HG03139 (cell line): ENCODE results near the gene ABCC9.

ENCODE experiments used
- ATAC-seq: cut with Tn5 transposase; IDR thresholded peaks from one replicate; pipeline ENCODE4 v1.9.1; 2021; ENCODE audit not compliant: unreplicated experiment

The ABCC9 gene

GRCh38 chr12:21940549-21941505 is at the start of gene ABCC9:
Gene ABCC9 (minus strand): TSS chr12:21941426. CDS start chr12:21936674, 4,752 bp downstream.
- no peak for ATAC-seq

- ATAC-seq = no peak
Observed at GRCh38 chr12:21989819-21990412, 48.7 kb upstream of the ABCC9 start.

- ATAC-seq = no peak
Observed at GRCh38 chr12:21988619-21989018, 47.4 kb upstream of the ABCC9 start.

GRCh38 chr12:21987755-21988154 is 46.5 kb upstream of the ABCC9 start:
- no peak for ATAC-seq

- ATAC-seq = no peak
Observed at GRCh38 chr12:21985155-21985554, 43.9 kb upstream of the ABCC9 start.

- ATAC-seq = no peak
Observed at GRCh38 chr12:21984375-21984774, 43.1 kb upstream of the ABCC9 start.

GRCh38 chr12:21983095-21983494 is 41.9 kb upstream of the ABCC9 start:
- no peak for ATAC-seq

GRCh38 chr12:21980544-21980943 is 39.3 kb upstream of the ABCC9 start:
- ATAC-seq = no peak

GRCh38 chr12:21975293-21975692 is 34.1 kb upstream of the ABCC9 start:
- ATAC-seq = no peak

GRCh38 chr12:21973221-21973620 is 32.0 kb upstream of the ABCC9 start:
- no peak for ATAC-seq

GRCh38 chr12:21972055-21972454 is 30.8 kb upstream of the ABCC9 start:
- no peak for ATAC-seq

GRCh38 chr12:21971344-21971743 is 30.1 kb upstream of the ABCC9 start:
- ATAC-seq = no peak

GRCh38 chr12:21962821-21963220 is 21.6 kb upstream of the ABCC9 start:
- ATAC-seq = no peak

GRCh38 chr12:21962236-21962635 is 21.0 kb upstream of the ABCC9 start:
- ATAC-seq = no peak

- ATAC-seq = no peak
Observed at GRCh38 chr12:21950649-21951048, 9.4 kb upstream of the ABCC9 start.

- ATAC-seq = no peak
Observed at GRCh38 chr12:21949036-21949435, 7.8 kb upstream of the ABCC9 start.

GRCh38 chr12:21946983-21947382 is 5.8 kb upstream of the ABCC9 start:
- no peak for ATAC-seq

- ATAC-seq = no peak
Observed at GRCh38 chr12:21945002-21945401, 3.8 kb upstream of the ABCC9 start.

- ATAC-seq = no peak
Observed at GRCh38 chr12:21942377-21942703, 1.1 kb upstream of the ABCC9 start.

GRCh38 chr12:21941506-21942376 is 515 bp upstream of the ABCC9 start:
- no peak for ATAC-seq

- no peak for ATAC-seq
Observed at GRCh38 chr12:21939435-21939834, 1.8 kb downstream of the ABCC9 start.

- ATAC-seq = no peak
Observed at GRCh38 chr12:21938879-21939278, 2.3 kb downstream of the ABCC9 start.
